ENCODE results near the gene PAN3.
A peak's percentile ranks its signal among the peaks of the same experiment; 100 is the strongest.

The PAN3 gene, protein sequence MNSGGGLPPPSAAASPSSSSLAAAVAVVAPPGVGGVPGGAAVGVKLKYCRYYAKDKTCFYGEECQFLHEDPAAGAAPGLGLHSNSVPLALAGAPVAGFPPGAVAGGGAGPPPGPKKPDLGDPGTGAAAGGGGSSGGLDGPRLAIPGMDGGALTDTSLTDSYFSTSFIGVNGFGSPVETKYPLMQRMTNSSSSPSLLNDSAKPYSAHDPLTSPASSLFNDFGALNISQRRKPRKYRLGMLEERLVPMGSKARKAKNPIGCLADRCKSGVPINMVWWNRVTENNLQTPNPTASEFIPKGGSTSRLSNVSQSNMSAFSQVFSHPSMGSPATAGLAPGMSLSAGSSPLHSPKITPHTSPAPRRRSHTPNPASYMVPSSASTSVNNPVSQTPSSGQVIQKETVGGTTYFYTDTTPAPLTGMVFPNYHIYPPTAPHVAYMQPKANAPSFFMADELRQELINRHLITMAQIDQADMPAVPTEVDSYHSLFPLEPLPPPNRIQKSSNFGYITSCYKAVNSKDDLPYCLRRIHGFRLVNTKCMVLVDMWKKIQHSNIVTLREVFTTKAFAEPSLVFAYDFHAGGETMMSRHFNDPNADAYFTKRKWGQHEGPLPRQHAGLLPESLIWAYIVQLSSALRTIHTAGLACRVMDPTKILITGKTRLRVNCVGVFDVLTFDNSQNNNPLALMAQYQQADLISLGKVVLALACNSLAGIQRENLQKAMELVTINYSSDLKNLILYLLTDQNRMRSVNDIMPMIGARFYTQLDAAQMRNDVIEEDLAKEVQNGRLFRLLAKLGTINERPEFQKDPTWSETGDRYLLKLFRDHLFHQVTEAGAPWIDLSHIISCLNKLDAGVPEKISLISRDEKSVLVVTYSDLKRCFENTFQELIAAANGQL

GRCh38 chr13:28138012-28138755, at the start of gene PAN3:
PAN3 (plus strand) TSS chr13:28138545; CDS start chr13:28138658, 113 bp downstream.
- H3K27ac ChIP-seq = peak within 1 kb of the TSS; percentile 97
- TF ChIP-seq, protein P1, sequence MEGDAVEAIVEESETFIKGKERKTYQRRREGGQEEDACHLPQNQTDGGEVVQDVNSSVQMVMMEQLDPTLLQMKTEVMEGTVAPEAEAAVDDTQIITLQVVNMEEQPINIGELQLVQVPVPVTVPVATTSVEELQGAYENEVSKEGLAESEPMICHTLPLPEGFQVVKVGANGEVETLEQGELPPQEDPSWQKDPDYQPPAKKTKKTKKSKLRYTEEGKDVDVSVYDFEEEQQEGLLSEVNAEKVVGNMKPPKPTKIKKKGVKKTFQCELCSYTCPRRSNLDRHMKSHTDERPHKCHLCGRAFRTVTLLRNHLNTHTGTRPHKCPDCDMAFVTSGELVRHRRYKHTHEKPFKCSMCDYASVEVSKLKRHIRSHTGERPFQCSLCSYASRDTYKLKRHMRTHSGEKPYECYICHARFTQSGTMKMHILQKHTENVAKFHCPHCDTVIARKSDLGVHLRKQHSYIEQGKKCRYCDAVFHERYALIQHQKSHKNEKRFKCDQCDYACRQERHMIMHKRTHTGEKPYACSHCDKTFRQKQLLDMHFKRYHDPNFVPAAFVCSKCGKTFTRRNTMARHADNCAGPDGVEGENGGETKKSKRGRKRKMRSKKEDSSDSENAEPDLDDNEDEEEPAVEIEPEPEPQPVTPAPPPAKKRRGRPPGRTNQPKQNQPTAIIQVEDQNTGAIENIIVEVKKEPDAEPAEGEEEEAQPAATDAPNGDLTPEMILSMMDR (IDR thresholded peaks at IDR 0.05) = no peak
- TF ChIP-seq ZFX (IDR thresholded peaks at IDR 0.05; ENCODE audit: borderline replicate concordance) = no peak

DNA sequence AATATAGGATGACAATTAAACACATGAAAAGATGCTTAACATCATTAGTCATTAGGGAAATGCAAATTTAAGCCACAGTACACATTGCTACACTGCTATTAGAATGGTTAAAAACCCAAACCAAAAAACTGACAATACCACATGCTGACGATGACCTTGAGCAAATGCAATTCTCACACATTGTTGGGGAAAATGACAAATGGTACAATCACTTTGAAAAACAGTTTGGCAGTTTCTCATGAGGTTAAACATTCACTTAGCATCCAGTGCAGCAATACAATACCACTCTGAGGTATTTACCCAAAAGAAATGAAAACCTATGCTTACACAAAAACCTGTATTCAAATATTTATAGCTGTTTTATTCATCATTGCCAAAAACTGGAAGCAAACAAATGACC, 49.3 kb upstream of the PAN3 start:
- TF ChIP-seq, protein P1 (IDR thresholded peaks at IDR 0.05) = no peak
- TF ChIP-seq ZFX (IDR thresholded peaks at IDR 0.05; ENCODE audit: borderline replicate concordance) = no peak
- H3K27ac ChIP-seq = no peak overlapping the region

- no peak for TF ChIP-seq ZFX (IDR thresholded peaks at IDR 0.05; ENCODE audit: borderline replicate concordance)
- TF ChIP-seq, protein P1 (IDR thresholded peaks at IDR 0.05) = no peak
- no peak overlapping the region for H3K27ac ChIP-seq
Measured at GRCh38 chr13:28092431-28092830, 45.9 kb upstream of the PAN3 start.

- H3K27ac ChIP-seq = no peak overlapping the region
- TF ChIP-seq ZFX (IDR thresholded peaks at IDR 0.05; ENCODE audit: borderline replicate concordance) = no peak
- TF ChIP-seq, protein P1 (IDR thresholded peaks at IDR 0.05) = no peak
Measured at GRCh38 chr13:28093881-28094280, 44.5 kb upstream of the PAN3 start.

- H3K27ac ChIP-seq = no peak overlapping the region
- TF ChIP-seq, protein P1 (IDR thresholded peaks at IDR 0.05) = no peak
- no peak for TF ChIP-seq ZFX (IDR thresholded peaks at IDR 0.05; ENCODE audit: borderline replicate concordance)
Measured at GRCh38 chr13:28094306-28094705, 44.0 kb upstream of the PAN3 start.

DNA sequence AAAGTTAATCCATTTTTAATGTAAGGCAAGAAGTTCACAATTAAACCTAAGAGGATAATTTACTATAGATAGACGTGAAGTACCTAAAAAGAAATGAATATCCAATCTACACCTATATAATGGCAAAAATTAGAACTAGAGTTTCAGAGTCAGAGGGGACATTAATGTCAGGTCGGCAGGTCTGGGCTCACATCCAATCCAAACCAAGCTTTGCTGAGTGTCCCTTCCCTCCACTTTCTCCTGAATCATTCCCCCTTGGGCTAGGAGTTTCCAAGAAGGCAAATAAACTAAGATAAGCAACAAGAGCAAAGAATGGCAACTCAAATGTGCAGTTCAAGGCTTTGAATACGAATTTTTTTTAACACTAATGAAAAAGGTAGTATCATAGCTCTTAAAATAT, 40.8 kb upstream of the PAN3 start:
- TF ChIP-seq ZFX (IDR thresholded peaks at IDR 0.05; ENCODE audit: borderline replicate concordance) = no peak
- TF ChIP-seq, protein P1 (IDR thresholded peaks at IDR 0.05) = no peak
- H3K27ac ChIP-seq = no peak overlapping the region

All from 22Rv1 (cell line).